GM12865 (cell line): ENCODE measurements around the gene PPFIA1.

Source experiments
- DNase-seq: peaks from one replicate; pipeline ENCODE4 v3.0.0; 2010; ENCODE audit warnings: low read depth
- H3K4me3 ChIP-seq: 2 replicates; pipeline ENCODE4 v1.5.1; 2011; ENCODE audit warnings: mild to moderate bottlenecking, low read depth, low read length, control low read depth
- CTCF ChIP-seq: IDR thresholded peaks from 2 replicates; pipeline ENCODE4 v1.5.1; 2011; ENCODE audit warnings: low read length, control low read depth, low read depth, inconsistent platforms; ENCODE audit not compliant: insufficient read depth; ENCODE audit errors: missing control alignments

PPFIA1 gene

GRCh38 chr11:70278994-70279393 is 8.5 kb downstream of the PPFIA1 start:
- H3K4me3 ChIP-seq: no peak overlapping the region
- DNase-seq: no peak
- TF ChIP-seq CTCF: no peak

- no peak for DNase-seq
Measured at GRCh38 chr11:70281156-70281609, 10.7 kb downstream of the PPFIA1 start.

GRCh38 chr11:70282012-70282411 is 11.5 kb downstream of the PPFIA1 start:
- no peak for DNase-seq
- TF ChIP-seq CTCF: no peak
- no peak overlapping the region for H3K4me3 ChIP-seq

More at GRCh38 chr11:70281156-70281609, 10.7 kb downstream of the PPFIA1 start:
- TF ChIP-seq CTCF: no peak
- no peak overlapping the region for H3K4me3 ChIP-seq

- DNase-seq: no peak
- no peak overlapping the region for H3K4me3 ChIP-seq
- TF ChIP-seq CTCF: no peak
Measured at GRCh38 chr11:70288721-70289120, 18.2 kb downstream of the PPFIA1 start.

GRCh38 chr11:70289582-70289981 is 19.1 kb downstream of the PPFIA1 start:
- no peak for TF ChIP-seq CTCF
- DNase-seq: no peak
- H3K4me3 ChIP-seq: no peak overlapping the region

- TF ChIP-seq CTCF: no peak
- H3K4me3 ChIP-seq: no peak overlapping the region
- no peak for DNase-seq
Measured at GRCh38 chr11:70290361-70291065, 20.0 kb downstream of the PPFIA1 start.

- TF ChIP-seq CTCF: no peak
- DNase-seq: no peak
- no peak overlapping the region for H3K4me3 ChIP-seq
Measured at GRCh38 chr11:70292166-70292565, 21.7 kb downstream of the PPFIA1 start.
